GM21619 (cell line): ENCODE measurements around the gene PHB1.

Experiments
- ATAC-seq: cut with Tn5 transposase; IDR thresholded peaks from one replicate; pipeline ENCODE4 v1.9.1; 2021; ENCODE audit not compliant: unreplicated experiment

PHB1 gene

DNA sequence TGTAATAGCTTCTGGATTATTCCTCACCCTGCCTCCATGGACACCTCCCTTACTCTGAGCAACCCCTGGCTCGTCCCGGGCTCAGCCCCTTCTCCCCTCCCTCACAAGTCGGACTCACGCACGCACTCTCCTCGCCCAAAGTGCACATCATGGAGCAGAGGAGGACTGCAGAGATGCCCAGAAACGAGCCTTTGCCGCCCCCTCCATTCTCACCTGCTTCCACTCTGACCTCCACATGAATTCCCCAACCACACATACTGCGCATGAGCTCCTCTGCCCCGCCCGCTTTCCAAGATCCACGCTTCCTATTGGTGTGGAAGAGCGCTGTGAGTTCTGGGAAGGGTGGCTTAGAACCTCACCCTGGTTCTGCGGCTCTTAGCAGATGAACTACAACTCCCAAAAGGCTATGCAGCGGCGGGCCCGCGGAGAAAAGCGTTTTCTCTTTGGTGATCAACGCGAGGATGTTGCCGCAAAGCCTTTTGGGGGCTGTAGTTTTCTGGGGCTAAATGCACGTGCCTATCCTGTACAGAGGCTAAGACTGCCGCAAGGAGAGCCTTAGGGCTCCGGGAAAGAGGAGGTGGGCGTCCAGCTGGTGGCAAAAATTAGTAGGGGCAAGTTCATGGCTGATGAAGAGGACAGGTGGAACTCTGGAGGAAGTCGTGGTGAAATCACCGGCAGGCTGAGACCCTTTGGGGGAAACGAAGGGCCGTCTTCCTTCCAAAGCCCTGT is at the start of gene PHB1:
Gene PHB1, minus strand, starts transcription at position 261 of the 729 bp plus-strand sequence. CDS start 1,618 bp downstream, outside the sequence.
- peak; percentile 97 for ATAC-seq

DNA sequence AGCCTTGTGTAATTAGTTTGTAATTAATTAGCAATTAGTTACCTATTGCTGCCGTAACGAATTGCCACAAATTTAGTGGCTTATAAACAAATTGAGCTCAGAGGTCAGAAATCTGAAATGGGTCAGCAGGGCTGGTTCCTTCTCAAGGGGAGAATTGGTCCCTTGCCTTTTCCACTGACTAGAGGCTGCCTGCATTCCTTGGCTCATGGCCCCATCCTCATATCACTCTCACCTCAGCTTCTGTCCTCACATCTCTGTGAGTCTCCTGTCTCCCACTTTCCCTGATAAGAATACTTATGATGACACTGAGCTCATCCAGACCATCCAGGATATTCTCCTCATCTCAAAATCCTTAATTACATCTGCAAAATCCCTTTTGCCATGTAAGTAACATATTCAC is 49.4 kb upstream of the PHB1 start:
- ATAC-seq = no peak

DNA sequence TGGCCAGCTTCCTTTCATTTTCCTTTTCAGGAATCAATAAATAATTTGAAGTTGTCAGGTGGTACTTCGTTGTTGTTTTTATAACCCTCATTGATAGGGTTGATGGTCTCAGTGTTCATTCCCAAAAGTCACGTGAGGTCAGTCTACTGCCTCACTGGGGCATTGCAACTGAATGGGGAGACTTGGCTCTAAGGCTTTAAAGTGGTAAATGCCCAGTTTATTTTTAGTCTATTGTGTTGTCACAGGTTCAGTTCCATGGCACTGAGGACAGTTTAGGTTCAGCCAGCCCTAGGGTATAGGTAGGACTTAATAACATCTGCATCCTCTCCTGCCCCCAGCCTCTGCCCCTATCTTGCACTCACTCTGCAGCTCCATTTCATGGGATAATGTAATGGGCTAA is 46.9 kb upstream of the PHB1 start:
- no peak for ATAC-seq

DNA sequence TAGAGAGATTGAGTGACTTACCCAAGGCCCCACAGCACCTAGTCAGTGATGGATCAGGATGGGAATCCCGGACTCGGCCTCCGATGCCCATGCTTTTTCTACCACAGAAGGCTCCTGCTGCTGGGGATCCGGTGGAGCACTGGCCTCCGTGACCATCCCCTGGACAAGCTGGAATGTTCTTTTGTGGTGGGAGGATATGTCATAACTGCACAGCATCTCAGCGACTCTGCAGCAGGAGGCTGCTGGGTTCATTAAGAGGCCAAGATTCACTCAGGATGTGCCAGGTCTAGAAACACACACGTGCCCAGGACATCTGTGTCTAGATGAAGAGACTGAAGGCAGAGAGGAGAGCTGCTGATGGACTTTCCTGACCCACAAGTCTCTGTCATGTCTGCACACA is 45.7 kb upstream of the PHB1 start:
- ATAC-seq = no peak

DNA sequence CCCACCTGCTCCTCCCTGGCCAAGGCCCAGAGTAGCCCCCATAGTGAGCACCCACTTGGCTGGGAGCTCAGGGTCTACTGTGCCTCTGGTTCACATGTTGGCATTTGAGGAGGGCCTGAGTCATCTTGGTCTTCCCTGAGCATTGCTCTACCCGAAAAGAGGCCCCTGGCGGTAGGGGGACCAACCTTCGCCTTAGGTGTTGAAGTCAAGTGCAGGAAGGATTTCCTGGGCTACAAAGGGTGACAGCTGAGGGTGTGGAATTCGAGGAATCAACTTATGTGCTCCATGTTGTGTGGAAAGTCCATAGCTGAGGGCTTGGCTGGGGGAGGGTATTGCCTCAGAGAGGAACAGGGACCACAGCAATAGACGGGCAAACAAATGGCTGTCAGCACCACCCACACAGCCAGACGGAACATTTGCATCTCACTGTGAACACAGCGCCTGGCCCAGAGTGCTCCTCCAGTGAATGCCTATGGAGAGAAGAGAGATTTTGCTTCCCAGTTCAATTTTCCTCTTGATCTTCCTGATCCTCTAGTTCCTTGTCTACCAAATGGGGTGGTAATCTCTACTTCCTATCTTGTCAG is 44.8 kb upstream of the PHB1 start:
- no peak for ATAC-seq

DNA sequence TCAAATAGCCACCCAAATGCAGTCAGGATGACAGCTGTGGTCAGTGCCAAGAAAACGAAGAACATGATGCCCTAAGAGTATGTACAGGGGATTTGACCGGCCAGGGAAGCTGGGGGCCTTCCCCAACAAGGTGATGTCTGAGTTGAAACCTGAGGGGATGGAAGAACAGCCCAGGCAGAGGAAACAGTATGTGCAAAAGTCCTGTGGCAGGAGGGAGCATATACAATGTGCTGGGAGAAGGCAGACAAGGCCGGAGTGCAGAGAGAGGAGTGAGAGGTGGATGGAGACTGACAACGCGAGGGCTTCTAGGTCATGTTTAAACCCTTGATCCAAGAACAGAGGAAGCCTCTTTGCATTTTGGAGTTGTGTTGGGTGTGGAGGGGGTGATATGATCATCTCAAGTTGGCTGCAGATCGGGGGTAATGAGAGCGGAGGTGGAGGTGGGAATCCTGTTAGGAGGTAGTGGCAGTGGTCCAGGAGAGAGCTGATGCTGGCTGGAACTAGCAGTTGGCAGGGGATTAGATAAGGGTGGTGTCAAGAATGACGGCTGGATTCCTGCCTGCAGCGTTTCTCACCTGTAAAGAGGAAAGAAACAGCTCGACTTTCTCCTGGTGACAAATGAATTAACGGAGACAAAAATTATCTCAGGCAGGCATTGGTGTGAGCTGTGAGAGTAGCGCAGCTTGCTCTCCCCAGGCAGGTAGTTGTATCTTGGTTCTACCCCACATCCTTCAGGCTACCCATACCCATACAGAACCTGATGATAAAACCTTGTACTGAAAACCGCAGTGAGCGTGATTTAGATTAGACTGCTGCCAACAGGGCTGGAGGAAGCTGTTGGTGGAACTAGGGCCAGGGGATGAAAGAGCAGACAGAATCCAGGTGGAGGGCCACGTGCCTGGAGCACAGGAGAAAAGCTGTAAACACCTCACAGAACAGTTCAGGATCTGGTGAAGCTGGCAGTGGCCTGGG is 43.2 kb upstream of the PHB1 start:
- ATAC-seq = no peak

DNA sequence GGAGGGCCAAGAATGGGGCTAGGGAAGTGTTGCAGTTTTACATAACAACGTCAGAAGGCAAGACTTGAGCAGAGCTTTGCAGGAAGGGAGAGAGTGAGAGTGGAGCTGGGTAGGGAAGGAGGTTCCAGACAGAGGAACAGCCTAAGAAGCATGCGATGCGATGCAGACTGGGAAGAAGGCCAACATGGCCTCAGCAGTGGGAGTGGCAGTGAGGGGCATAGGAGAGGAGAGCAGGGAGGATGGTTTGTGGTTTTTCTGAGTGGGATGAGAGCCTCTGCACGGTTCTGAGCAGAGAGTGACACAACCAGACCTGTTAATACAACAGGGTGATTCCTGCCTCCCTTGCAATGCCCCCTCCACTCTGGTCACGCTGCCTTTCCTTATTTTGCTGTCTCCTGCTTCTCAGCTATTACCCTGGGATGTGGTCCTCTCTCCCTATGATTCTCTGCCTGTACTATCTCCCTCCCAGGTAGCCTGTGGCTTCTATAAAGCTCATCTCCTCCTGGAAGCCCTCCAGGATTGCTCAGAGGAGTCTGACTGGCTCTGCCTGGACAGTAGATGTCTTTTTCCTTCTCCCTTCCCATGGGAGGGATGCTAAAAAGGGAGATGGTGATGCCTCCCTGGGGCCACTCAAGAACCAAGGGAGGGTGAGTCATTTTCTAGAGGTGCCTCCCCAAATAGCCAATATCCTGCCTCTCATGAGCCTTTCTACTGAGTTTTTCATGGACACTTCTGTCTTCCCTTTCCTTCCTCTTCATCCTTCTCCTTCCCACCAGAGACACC is 41.7 kb upstream of the PHB1 start:
- no peak for ATAC-seq

DNA sequence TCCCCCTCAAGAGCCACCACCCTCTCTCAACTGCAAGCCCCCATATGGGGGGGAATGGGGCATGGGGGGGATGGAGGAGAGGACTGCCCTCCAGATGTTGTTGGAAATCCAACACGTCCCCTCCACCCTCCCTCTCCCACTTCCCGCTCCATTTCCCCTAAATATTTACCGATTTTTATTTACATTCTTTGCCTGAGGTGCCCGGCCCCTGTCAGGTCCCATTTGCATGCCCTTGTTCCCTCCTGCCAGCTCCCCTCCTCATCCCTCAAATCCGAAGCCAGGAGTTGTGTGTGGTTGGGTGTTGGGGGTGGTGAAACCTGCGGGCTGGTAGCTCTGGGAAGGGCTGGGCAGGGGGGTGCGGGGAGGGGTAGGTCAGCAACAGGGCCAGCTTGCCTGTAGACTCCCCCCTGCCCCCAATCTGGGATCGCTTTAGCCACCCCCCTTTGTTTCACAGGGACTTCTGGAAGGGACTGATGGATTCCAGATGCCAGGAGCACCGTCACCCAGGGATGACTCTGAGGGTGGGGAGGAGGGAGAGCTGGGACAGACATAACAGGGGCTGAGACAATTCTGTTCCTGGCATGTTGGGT is 40.7 kb upstream of the PHB1 start:
- no peak for ATAC-seq

DNA sequence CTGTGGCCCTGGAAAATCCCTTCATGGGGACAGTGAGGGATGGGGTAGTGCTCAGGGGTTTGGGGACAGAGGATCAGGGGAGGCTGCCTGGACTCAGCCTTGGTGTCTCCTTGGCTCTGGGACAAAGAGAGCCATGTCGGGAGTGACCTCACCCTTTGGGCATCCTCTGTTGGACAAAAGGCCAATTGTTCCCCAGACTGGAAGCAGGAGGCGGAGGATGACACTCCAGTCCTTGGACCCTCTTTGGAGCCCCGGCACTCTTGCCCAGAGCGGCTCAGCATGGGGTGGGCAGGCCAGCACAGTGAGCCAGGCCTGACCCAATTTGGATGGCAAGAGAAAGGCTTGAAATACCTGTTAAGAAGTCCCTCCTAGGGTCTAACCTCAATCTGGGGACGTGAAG is 39.4 kb upstream of the PHB1 start:
- no peak for ATAC-seq

DNA sequence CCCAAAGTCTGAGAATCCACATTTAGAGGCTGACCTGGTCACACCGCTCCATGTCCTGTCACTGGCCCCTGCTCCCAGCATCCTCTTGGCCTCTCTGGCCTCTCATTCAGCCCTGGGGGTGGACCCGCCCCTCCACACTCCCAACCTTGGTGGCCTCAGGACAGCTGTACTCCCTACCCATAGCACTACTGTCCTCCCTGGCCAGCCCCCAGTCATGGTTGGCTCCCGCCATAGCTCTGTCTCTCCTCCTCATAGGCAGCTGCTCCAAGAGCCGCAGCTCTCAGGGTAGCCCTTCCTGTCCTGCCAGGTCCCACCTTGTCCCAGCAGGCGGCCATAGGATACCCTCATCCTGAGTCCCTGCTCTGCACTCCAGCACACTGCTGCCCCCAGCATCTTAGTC is 38.0 kb upstream of the PHB1 start:
- no peak for ATAC-seq

DNA sequence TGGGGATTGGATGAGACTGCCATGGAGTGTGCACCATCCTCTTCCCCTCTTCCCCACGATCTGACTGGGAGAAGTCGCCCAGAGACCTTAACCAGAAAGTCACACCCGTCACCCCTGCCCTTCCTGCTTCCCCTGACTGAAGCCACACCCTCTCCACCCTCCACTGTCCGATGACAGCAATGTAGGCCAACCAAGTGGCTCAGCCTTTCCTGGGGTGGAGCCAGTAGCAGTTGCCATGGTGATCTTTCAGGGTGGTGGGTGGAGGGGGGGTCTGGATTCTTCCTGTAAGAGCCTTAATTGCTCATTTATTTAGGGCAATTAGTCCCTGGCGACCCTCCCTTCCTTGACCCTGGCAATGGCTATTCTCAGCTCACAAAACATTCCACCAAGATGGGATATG is 37.5 kb upstream of the PHB1 start:
- ATAC-seq = no peak

DNA sequence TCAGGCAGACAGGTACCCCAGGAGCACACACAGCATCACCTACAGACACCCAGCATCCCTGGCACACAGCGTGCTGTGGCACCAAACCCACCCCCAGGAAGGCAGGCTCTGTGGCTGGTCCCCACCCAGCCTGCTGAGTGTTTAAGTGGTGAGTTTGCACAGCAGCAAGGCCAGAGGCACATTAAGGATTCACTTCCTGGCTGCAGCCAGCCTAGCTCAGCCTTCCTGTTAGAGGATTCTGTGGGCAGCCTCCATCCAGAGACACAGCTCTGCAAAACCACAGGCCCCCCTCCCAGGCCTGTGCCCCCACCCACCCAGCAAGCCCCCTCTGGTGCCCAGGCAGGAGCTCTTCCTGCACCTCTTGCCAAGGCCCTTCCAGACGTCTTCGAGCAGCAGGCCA is 36.1 kb upstream of the PHB1 start:
- ATAC-seq = no peak

DNA sequence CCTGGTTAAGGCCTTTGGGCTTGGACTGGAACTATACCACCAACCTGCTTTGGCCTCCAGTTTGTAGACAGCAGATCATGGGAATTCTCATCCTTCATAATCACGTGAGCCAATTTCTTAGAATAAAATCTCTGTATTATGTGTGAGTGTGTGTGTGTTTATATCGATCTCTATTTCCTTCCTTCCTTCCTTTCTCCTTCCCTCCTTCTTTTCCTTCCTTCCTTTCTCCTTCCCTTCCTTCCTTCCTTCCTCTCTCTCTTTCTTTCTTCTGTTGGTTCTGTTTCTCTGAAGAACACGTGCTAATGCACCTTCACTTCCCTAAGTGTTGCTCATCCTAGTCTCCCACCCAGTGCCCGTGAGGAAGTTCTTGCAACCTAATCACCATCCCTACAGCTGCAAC is 35.5 kb upstream of the PHB1 start:
- ATAC-seq = no peak

DNA sequence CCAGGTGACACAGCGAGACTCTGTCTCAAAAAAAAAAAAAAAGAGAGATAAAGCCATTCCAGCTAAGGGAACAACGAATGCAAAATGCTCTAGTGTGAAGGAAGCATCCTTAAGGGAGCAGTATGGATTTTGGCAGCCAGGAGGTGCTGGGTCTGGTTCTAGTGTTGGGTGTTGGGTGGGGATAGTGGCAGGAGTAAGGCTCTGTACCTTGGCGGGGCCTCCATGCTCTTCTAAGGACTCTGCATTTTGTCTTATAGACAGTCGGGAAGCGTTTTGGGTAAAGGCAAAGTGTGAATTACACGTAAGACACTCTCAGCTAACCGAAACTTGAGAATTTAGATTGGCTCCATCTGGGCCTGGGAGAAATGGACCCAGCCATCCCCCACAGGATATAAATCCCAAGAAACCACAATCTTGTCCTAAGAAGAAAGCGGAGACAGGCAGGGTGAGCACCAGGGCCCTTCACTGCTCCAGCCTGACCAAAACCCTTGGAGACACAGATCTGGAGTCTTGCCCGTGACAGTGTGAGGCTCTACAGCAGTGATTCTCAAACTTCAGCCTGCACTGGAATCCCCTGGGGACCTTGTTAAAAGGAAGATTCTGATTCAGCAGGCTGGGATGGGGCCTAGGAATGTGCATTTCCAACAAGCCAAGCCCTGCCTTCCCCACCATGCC is 33.1 kb upstream of the PHB1 start:
- no peak for ATAC-seq

DNA sequence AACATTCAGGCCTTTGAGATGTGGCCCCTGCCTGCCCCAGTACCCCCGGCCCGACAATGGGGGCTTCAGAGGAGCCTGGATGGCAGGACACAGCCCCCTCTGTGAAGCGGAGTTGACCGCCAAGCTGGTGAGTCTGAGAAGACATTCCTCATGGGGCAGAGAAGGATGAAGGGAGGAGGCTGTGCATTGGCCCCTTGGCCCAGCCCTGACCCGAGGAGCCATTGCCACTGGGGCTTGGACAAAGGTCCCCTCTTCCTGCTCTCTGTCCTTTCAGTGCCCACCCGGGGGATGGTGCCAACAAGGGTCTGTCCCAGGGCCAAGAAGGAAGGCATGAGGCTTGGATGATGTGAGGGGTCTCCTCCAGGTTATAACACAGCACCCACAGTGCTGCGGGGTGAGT is 30.9 kb upstream of the PHB1 start:
- ATAC-seq = no peak

DNA sequence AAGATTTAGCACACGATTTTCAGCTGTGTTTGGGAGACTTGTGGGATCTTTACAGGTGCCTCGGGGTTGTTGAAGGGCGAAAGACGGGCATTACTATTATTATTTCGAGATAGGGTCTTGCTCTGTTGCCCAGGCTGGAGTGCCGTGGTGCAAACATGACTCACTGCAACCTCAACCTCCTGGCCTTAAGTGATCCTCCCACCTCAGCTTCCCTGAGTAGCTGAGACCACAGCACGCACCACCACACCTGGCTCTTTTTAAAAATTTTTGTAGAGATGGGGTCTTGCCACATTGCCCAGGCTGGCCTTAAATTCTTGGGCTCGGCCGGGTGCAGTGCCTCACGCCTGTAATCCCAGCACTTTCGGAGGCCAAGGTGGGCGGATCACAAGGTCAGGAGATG is 29.7 kb upstream of the PHB1 start:
- no peak for ATAC-seq

DNA sequence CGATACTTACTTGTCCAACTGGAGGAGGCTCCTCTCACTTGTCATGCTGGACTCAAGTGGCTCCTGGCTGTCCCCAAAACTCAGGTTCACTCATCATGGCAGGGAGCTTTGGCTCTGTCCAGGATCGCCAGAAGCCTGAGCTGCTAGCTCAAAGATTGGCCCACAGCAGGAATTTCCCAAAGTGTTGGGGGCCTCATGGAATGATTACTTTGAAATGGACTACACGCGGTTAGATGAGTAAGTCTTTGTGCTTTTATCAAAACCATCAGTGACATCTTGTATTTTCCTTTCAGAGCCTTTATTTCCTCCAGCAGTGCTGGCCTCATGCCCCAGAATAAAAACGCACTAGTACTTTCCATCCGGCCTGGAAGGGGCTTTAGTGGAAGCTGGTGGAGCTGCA is 29.2 kb upstream of the PHB1 start:
- no peak for ATAC-seq

DNA sequence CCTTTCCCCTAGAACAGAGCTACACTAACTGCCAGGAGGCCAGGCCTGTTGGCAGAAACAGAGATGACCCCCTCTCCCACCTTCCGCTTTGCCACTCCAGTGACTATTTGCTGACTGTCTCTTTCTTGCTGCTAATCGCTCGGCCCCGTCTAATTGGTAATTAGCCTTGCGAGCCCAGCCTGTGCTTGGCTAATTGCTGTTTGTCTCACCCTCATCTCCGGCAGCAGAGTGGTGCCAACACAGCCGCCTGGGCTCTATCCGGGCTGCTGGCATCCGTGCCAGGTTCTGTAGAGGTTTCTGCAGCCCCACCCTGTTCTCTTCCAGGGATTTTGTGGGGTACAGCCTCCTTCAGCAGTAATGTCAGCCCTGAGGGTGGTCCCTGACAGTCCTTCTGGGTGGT is 27.4 kb upstream of the PHB1 start:
- ATAC-seq = no peak

DNA sequence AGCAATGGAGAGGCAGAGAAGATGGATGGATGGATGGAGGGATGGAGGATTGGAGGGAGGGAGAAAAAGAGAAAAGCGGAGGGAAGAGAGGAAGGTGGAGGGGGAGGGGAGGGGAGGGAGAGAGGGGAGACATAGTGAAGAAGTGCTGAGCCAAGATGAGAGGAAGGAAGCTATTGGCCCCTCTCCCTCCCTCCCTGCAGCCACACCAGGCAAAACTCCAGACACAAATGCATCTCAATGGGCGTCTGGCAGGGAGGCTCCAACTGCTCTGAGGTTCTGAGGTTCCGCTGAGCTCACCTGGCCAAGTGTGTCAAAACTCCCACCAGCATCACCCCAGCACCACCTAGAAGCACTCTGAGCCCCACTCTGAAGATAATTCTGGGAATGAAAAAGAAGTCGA is 26.9 kb upstream of the PHB1 start:
- no peak for ATAC-seq

DNA sequence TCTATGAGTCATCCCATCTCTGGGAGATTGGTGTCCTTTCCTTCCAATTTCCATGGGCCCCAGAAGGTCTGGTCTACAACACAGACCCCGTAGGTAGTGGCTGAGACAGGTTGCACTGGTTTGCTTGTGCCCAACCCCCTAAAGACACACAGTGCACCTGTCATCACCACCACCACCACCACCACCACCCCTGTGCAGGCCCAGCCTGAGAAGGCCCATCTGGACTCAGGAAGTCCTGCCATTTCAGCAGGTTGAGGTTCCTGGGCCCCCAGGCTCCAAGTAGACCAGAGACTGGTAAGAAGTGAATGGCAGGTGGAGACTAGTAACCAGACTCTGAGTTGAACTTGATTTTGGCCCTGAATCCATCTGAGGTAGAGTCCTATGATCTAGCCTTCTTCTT is 25.9 kb upstream of the PHB1 start:
- ATAC-seq = no peak
